ENCODE measurements around the gene DCC. TPM values are rescaled to one million over a fixed set of nuclear protein-coding genes. Genes with fewer than 3 reads are reported as not detected.

DCC gene
- polyA plus RNA-seq, 1 donor (not counting 4 experiments of a cell fraction or from before 2014, with no cell fraction given), result not detected

GRCh38 chr18:52334307-52334706 lies 5.7 kb upstream of the DCC start:
- no peaks in the 10 kb centered on the region for H3K79me2 ChIP-seq (ENCODE audit: control insufficient read depth, insufficient read depth, low read length)
- FAIRE-seq (no peak), DNase-seq (ENCODE audit: low read depth, low spot score) (no peak)
- H3K27ac ChIP-seq (ENCODE audit: control insufficient read depth, insufficient read depth, low read length), result no peak overlapping the region
- no peak overlapping the region for H2AFZ ChIP-seq (ENCODE audit: control insufficient read depth, low read length)
- dilution Hi-C loops (cut with MboI; ENCODE audit: extremely low pct_ligation_motif_present, low sequenced_read_pairs), result no loop called here
- H3K4me1 ChIP-seq (ENCODE audit: control insufficient read depth, extremely low read depth, insufficient read depth, low read length), result no peaks in the 10 kb centered on the region
- TF ChIP-seq CTCF (optimal IDR thresholded peaks at IDR 0.05 in 1 of 3, IDR thresholded peaks at IDR 0.05 in 1 of 3, conservative IDR thresholded peaks at IDR 0.05 in 1 of 3; ENCODE audit: extremely low read depth in 1 of 3, insufficient read depth in 2 of 3, low read length in 3 of 3) (no peak), EZH2 (IDR thresholded peaks at IDR 0.05; ENCODE audit: low read length) (no peak)
- no peak overlapping the region for H3K4me3 ChIP-seq (ENCODE audit: control insufficient read depth in 2 of 3, extremely low read depth in 1 of 3, insufficient read depth in 2 of 3, low read depth in 1 of 3, low read length in 3 of 3)
- H3K9ac ChIP-seq (ENCODE audit: control insufficient read depth, extremely low read depth, insufficient read depth, low read length), result no peak overlapping the region
- H3K4me2 ChIP-seq (ENCODE audit: control insufficient read depth, extremely low read depth, insufficient read depth, low read depth, low read length), result no peak overlapping the region
- H3K27me3 ChIP-seq (ENCODE audit: control insufficient read depth, extremely low read depth, insufficient read depth, low read length), result peaks cover under 1% of the 10 kb centered on the region
- no peaks in the 10 kb centered on the region for H3K36me3 ChIP-seq (ENCODE audit: control insufficient read depth in 2 of 2, extremely low read depth in 1 of 2, insufficient read depth in 2 of 2, low read length in 2 of 2)
- no peaks in the 10 kb centered on the region for H3K9me3 ChIP-seq (ENCODE audit: control insufficient read depth, low read depth, low read length)
- H4K20me1 ChIP-seq (ENCODE audit: control insufficient read depth, extremely low read depth, insufficient read depth, low read length), result no peaks in the 10 kb centered on the region
- no peaks in the 10 kb centered on the region for H3K9me1 ChIP-seq (ENCODE audit: control insufficient read depth, extremely low read depth, insufficient read depth, low read length)

- Histone ChIP-seq H3K4me1 (ENCODE audit: control insufficient read depth, extremely low read depth, insufficient read depth, low read length) (no peaks in the 10 kb centered on the region), H3K9ac (ENCODE audit: control insufficient read depth, extremely low read depth, insufficient read depth, low read length) (no peak overlapping the region), H3K9me3 (ENCODE audit: control insufficient read depth, low read depth, low read length) (no peaks in the 10 kb centered on the region), H3K9me1 (ENCODE audit: control insufficient read depth, extremely low read depth, insufficient read depth, low read length) (no peaks in the 10 kb centered on the region), H3K36me3 (ENCODE audit: control insufficient read depth in 2 of 2, extremely low read depth in 1 of 2, insufficient read depth in 2 of 2, low read length in 2 of 2) (no peaks in the 10 kb centered on the region), H3K4me2 (ENCODE audit: control insufficient read depth, extremely low read depth, insufficient read depth, low read depth, low read length) (no peak overlapping the region), H2AFZ (ENCODE audit: control insufficient read depth, low read length) (no peak overlapping the region), H3K27me3 (ENCODE audit: control insufficient read depth, extremely low read depth, insufficient read depth, low read length) (peaks cover 7% of the 10 kb centered on the region), H3K4me3 (ENCODE audit: control insufficient read depth in 2 of 3, extremely low read depth in 1 of 3, insufficient read depth in 2 of 3, low read depth in 1 of 3, low read length in 3 of 3) (no peak overlapping the region), H4K20me1 (ENCODE audit: control insufficient read depth, extremely low read depth, insufficient read depth, low read length) (no peaks in the 10 kb centered on the region), H3K27ac (ENCODE audit: control insufficient read depth, insufficient read depth, low read length) (no peak overlapping the region), H3K79me2 (ENCODE audit: control insufficient read depth, insufficient read depth, low read length) (no peaks in the 10 kb centered on the region)
- no peak for TF ChIP-seq EZH2 (IDR thresholded peaks at IDR 0.05; ENCODE audit: low read length)
- no peak for TF ChIP-seq CTCF (optimal IDR thresholded peaks at IDR 0.05 in 1 of 3, IDR thresholded peaks at IDR 0.05 in 1 of 3, conservative IDR thresholded peaks at IDR 0.05 in 1 of 3; ENCODE audit: extremely low read depth in 1 of 3, insufficient read depth in 2 of 3, low read length in 3 of 3)
- FAIRE-seq (no peak), DNase-seq (ENCODE audit: low read depth, low spot score) (no peak)
- dilution Hi-C loops (cut with MboI; ENCODE audit: extremely low pct_ligation_motif_present, low sequenced_read_pairs), result no loop called here
Measured at GRCh38 chr18:52334896-52335295, 5.1 kb upstream of the DCC start.

Measured in keratinocyte (primary cell).